Adrenal gland (tissue), 19 donors: Measurements from ENCODE around the gene MLANA. TPM values are rescaled to one million over a fixed set of nuclear protein-coding genes. Genes with fewer than 3 reads are reported as not detected.

Experiments used
- DNase-seq, 7 donors: peaks; one replicate each; pipeline ENCODE4 v3.0.0-alpha.2; 2019 to 2020
- H3K27ac ChIP-seq, 5 donors: fragments of 200-600 bp; sonication (generic) in 4 of 5; 1 replicate in 3 of 5; 2 replicates in 2 of 5; pipeline versions ENCODE4 v1.5.1 to v1.8.0; 2016 to 2020; ENCODE audit warnings: mild to moderate bottlenecking in 1 of 5
- H3K27me3 ChIP-seq: fragments of 200-600 bp; 2 replicates; pipeline ENCODE4 v1.8.0; 2021
- H3K36me3 ChIP-seq, 2 donors: fragments of 200-600 bp; replicated peaks in 1 of 2; 1 replicate in 1 of 2; 2 replicates in 1 of 2; pipeline versions ENCODE4 v1.5.1 to v1.8.0; 2018 to 2022
- H3K4me1 ChIP-seq, 2 donors: fragments of 200-600 bp; replicated peaks in 1 of 2; 1 replicate in 1 of 2; 2 replicates in 1 of 2; pipeline versions ENCODE4 v1.5.1 to v1.8.0; 2018 to 2021
- H3K4me3 ChIP-seq, 4 donors: fragments of 200-600 bp; sonication (generic) in 3 of 4; one replicate each; pipeline ENCODE4 v1.5.1; 2016 to 2018
- H3K9me3 ChIP-seq, 3 donors: fragments of 200-600 bp; sonication (generic) in 1 of 3; replicated peaks in 1 of 3; 1 replicate in 2 of 3; 2 replicates in 1 of 3; pipeline versions ENCODE4 v1.5.1 to v1.8.0; 2016 to 2021
- POLR2A ChIP-seq, 2 donors: fragments of 450-650 bp; IDR thresholded peaks; one replicate each; pipeline ENCODE4 v1.6.1; 2017; ENCODE audit warnings: antibody characterized with exemption in 2 of 2, mild to moderate bottlenecking in 2 of 2, moderate library complexity in 1 of 2
- WGBS, 4 donors: extraction: QIAGEN DNeasy Blood & Tissue Kit in 2 of 4; methylation state at CpG; one replicate each; pipeline versions ENCODE4 v1.1.5 to v1.1.7; 2013 to 2017; 5-methylcytosine and 5-hydroxymethylcytosine counted together
- intact Hi-C, 2 donors: fragments of 100-400 bp; cut with DNase I; formaldehyde crosslinking; loops; one replicate each; pipeline versions ENCODE4 v1.14.1 to v1.15.0; 2022 to 2023
- long read RNA-seq, 10 donors: library from polyadenylated mRNA in 3 of 10; unstranded in 2 of 10; stranded (forward) in 1 of 10; transcript quantifications; one replicate each; pipeline ENCODE4 v2.0.0 and lab custom pipeline, GENCODE V29; 2021 to 2026
- polyA plus RNA-seq, 3 donors: library from polyadenylated mRNA; stranded (reverse); fragments of 200-250 nt in 2 of 3; fragments of 350-450 nt in 1 of 3; fragmentation: Illumina TruSeq in 1 of 3; extraction: RNeasy Lipid Tissue Mini Kit (QIAGEN cat#74804) in 1 of 3; gene quantifications; one replicate each; pipeline ENCODE4 v1.2.3, GENCODE V29; 2013 to 2014
- total RNA-seq, 9 donors: library from RNA; depleted of rRNA in 4 of 9; stranded (reverse); fragments of >200 nt in 4 of 9; fragments of 120-200 nt in 1 of 9; fragmentation: NEBNext Ultra II Directional in 1 of 9; extraction: Animal tissue kit (Norgen Biotek cat#: 25700) in 1 of 9; gene quantifications; one replicate each; pipeline versions ENCODE4 v1.1.0 to v1.2.4, GENCODE V29; 2013 to 2023
- TF ChIP-seq, protein P1 (sequence below), 6 experiments: fragments of 450-650 bp in 4 of 6; fragments of 200-600 bp in 2 of 6; sonication (generic) in 1 of 6; IDR thresholded peaks; 1 replicate in 5 of 6; 2 replicates in 1 of 6; pipeline versions ENCODE4 v1.5.1 to v1.8.0; 2016 to 2021; ENCODE audit warnings: antibody characterized with exemption in 6 of 6, mild to moderate bottlenecking in 2 of 6, moderate library complexity in 1 of 6
- donor health status: healthy with polysubstance abuse.
- donor health status: Bipolar disorder and iron deficiency.
- donor health status: DM: yes; HTN: yes; CAD: no.
- donor health status: DM: no; HTN: no; CAD: no.
- donor health status: DM: no; HTN: no; CAD: no.
- donor health status: DM: yes; HTN: yes; CAD: no.

MLANA gene, protein sequence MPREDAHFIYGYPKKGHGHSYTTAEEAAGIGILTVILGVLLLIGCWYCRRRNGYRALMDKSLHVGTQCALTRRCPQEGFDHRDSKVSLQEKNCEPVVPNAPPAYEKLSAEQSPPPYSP
- total RNA-seq (not detected), polyA plus RNA-seq (not detected)
- long read RNA-seq, donor 1 = 0 reads
- long read RNA-seq, donor 2 = 0 reads
- long read RNA-seq, donor 3 = 0 reads
- long read RNA-seq, donor 4 = 0 reads
- long read RNA-seq, donor 5 = 0 reads
- long read RNA-seq, donor 6 = 0 reads
- long read RNA-seq, donor 7 = 0 reads
- long read RNA-seq, donor 8, partial matches to known transcripts = 109 of 109 reads
- long read RNA-seq, donor 8, other reads (novel, unspliced or antisense) = 0 of 109 reads
- long read RNA-seq, donor 9 = 0 reads
- long read RNA-seq, donor 10 = 0 reads

DNA sequence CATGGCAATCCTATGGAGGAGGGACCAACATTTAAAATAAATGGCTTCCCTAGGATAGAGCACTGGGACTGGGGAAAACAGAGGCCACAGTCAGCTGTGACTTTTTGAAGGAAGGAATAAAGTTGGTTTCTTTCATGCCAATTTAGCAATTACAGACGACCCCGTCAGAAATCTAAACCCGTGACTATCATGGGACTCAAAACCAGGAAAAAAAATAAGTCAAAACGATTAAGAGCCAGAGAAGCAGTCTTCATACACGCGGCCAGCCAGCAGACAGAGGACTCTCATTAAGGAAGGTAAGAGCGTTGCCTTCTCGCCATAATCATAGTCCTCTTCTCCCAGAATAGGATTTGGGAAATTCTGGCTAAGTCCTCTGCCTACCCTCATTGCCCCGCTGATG lies at the start of gene MLANA:
Gene MLANA, plus strand, starts transcription at position 249 of the 400 bp plus-strand sequence. CDS start 1,586 bp downstream, outside the sequence.
- no peak for DNase-seq
- no peak within 1 kb of the TSS for H3K4me3 ChIP-seq
- TF ChIP-seq, protein P1, sequence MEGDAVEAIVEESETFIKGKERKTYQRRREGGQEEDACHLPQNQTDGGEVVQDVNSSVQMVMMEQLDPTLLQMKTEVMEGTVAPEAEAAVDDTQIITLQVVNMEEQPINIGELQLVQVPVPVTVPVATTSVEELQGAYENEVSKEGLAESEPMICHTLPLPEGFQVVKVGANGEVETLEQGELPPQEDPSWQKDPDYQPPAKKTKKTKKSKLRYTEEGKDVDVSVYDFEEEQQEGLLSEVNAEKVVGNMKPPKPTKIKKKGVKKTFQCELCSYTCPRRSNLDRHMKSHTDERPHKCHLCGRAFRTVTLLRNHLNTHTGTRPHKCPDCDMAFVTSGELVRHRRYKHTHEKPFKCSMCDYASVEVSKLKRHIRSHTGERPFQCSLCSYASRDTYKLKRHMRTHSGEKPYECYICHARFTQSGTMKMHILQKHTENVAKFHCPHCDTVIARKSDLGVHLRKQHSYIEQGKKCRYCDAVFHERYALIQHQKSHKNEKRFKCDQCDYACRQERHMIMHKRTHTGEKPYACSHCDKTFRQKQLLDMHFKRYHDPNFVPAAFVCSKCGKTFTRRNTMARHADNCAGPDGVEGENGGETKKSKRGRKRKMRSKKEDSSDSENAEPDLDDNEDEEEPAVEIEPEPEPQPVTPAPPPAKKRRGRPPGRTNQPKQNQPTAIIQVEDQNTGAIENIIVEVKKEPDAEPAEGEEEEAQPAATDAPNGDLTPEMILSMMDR (IDR thresholded peaks at IDR 0.05) = no peak
- TF ChIP-seq POLR2A (IDR thresholded peaks at IDR 0.05) = no peak
- H3K36me3 ChIP-seq = no peaks in the 10 kb centered on the region
- no peaks in the 10 kb centered on the region for H3K9me3 ChIP-seq
- 90 to 93% (median 91%) methylated on average over 9 of the region's 9 CpGs for WGBS, 4 donors
- H3K4me1 ChIP-seq = no peaks in the 10 kb centered on the region
- H3K27ac ChIP-seq = no peak within 1 kb of the TSS
- no peaks in the 10 kb centered on the region for H3K27me3 ChIP-seq
- intact Hi-C loops = loop anchor here in 1 of 2 donors (10.0 kb wide), 1 partner anchor 154 kb away; no protein-coding TSS in a partner anchor

DNA sequence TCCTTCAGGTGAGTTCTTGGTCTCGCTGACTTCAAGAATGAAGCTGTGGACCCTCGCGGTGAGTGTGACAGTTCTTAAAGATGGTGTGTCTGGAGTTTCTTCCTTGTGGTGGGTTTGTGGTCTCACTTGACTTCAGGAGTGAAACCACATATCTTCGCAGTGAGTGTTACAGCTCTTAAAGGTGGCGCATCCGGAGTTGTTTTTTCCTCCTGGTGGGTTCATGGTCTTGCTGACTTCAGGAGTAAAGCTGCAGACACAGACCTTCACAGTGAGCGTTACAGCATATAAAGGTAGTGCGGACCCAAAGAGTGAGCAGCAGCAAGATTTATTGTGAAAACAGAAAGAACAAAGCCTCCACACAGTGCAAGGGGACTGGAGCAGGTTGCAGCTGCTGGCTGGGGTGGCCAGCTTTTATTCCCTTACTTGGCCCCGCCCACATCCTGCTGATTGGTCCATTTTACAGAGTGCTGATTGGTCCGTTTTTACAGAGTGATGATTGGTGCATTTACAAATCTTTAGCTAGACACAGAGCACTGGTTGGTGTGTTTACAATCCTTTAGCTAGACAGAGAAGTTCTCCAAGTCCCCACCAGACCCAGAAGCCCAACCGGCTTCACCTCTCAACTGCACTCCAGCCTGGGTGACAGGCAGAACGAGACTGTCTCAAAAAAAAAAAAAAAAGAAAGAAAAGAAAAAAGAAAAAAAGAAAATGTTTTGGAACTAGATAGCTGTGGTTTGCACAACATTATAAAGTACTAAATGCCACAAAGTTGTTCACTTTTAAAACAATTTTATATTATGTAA lies 48.7 kb upstream of the MLANA start:
- no peaks in the 10 kb centered on the region for H3K36me3 ChIP-seq
- DNase-seq = no peak
- no peak overlapping the region for H3K4me3 ChIP-seq
- H3K27me3 ChIP-seq = no peaks in the 10 kb centered on the region
- no peak overlapping the region for H3K27ac ChIP-seq
- intact Hi-C loops = no loop called here
- no peak for TF ChIP-seq POLR2A (IDR thresholded peaks at IDR 0.05)
- TF ChIP-seq, protein P1 (IDR thresholded peaks at IDR 0.05) = no peak
- no peaks in the 10 kb centered on the region for H3K9me3 ChIP-seq
- peaks cover 14 to 29% of the 10 kb centered on the region in 2 donors for H3K4me1 ChIP-seq
- WGBS, 4 donors = 77 to 93% (median 81%) methylated on average over 12 of the region's 12 CpGs

DNA sequence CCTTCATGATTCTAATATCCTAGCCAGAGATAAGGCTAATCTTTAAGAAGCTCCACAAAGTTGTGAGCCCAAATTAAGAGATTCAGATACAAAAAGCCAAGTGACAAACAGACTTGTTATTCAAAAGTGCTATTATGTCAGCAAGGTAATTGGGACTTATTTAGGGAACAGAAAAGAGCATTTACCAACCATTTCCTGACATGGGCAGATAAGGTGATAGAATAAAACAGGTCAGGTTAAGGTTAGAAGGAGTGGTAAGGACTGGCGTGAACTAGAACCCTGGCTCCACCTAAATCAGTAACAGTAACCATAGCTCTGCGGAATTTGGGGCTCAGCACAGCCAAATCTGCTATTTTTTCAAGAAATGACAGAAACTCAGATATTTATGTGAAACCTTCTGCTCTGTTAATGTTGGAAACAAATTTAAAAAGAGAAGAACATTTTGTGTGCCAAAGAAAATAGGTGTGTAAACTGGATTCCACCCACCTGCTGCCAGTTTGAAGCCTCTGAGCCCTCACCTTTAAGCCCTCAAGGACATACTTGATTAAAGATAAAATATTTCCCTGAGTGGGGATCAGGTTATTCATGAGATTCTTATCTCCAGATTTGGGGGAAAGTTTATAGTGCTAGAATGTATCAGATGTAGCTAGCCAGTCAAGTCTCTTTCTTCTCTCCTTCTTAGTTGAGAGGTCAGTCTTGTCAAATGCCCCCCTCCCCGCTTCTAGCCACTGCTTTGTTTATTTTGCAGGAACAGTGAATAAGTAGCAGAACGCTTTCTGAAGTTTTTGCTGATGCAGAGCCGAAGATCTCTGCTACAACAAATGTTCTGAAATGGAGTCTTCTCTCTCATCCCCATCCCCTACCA lies 47.5 kb upstream of the MLANA start:
- Histone ChIP-seq H3K36me3 (no peaks in the 10 kb centered on the region), H3K27me3 (no peaks in the 10 kb centered on the region), H3K9me3 (no peaks in the 10 kb centered on the region), H3K4me3 (no peak overlapping the region), H3K27ac (peak overlapping the region in 3 of 5 donors; percentile 20 to 86 (median 50)), H3K4me1 (peaks cover 14 to 29% of the 10 kb centered on the region in 2 donors)
- no peak for TF ChIP-seq POLR2A (IDR thresholded peaks at IDR 0.05)
- TF ChIP-seq, protein P1 (IDR thresholded peaks at IDR 0.05) = no peak
- no peak for DNase-seq
- intact Hi-C loops = no loop called here
- WGBS, 4 donors = 59 to 71% (median 66%) methylated on average over 5 of the region's 5 CpGs
